ENCODE measurements around the gene DOCK7. TPM values are rescaled to one million over a fixed set of nuclear protein-coding genes. Genes with fewer than 3 reads are reported as not detected.

The DOCK7 gene
- total RNA-seq, 1 experiment from 2014 or later: 57.2 TPM

- no TSS peak for BruUV-seq (replicated peaks)
- Histone ChIP-seq H3K36me3 (ENCODE audit: control insufficient read depth, insufficient read depth, low read length) (peaks cover 2% of the 10 kb centered on the region; the same call in 1 of the 2 replicates), H3K4me1 (ENCODE audit: control insufficient read depth, insufficient read depth, low read length) (no peaks in the 10 kb centered on the region), H3K27me3 (ENCODE audit: control insufficient read depth, insufficient read depth, low read length) (no peaks in the 10 kb centered on the region), H3K27ac (ENCODE audit: low read length) (no peak overlapping the region), H3K9me3 (ENCODE audit: control insufficient read depth, insufficient read depth, low read depth, low read length) (no peaks in the 10 kb centered on the region), H3K4me3 (ENCODE audit: low read depth in 2 of 2, low read length in 2 of 2) (no peak overlapping the region)
- ChIA-PET CTCF (no interaction called here), POLR2A (no interaction called here)
- TF ChIP-seq REST (IDR thresholded peaks at IDR 0.05; ENCODE audit: insufficient read depth in 1 of 2, low read depth in 2 of 2, low read length in 1 of 2) (no peak), CTCF (IDR thresholded peaks at IDR 0.05) (no peak), SIN3A (IDR thresholded peaks at IDR 0.05; ENCODE audit: borderline replicate concordance, insufficient read depth, low read depth, low read length) (no peak), TCF7L2 (IDR thresholded peaks at IDR 0.05; ENCODE audit: low read depth, low read length) (no peak), POLR2AphosphoS5 (IDR thresholded peaks at IDR 0.05; ENCODE audit: low read depth, low read length) (no peak)
- intact Hi-C loops (cut with micrococcal nuclease; ENCODE audit: unreplicated experiment) (no loop called here), in situ Hi-C loops (cut with HindIII; ENCODE audit: low pct_unique_long_range_greater_than_20kb, low sequenced_read_pairs) (no loop called here)
- ATAC-seq (no peak), DNase-seq (ENCODE audit: low read depth, low spot score) (no peak)
Measured at GRCh38 chr1:62539028-62539447, 149.1 kb downstream of the DOCK7 start.

- BruUV-seq (replicated peaks): no TSS peak
- ATAC-seq (no peak), DNase-seq (ENCODE audit: low read depth, low spot score) (no peak)
- Histone ChIP-seq H3K4me3 (ENCODE audit: low read depth in 2 of 2, low read length in 2 of 2) (no peak overlapping the region), H3K9me3 (ENCODE audit: control insufficient read depth, insufficient read depth, low read depth, low read length) (no peaks in the 10 kb centered on the region), H3K27ac (ENCODE audit: low read length) (no peak overlapping the region), H3K36me3 (ENCODE audit: control insufficient read depth, insufficient read depth, low read length) (peaks cover 2% of the 10 kb centered on the region; the same call in 1 of the 2 replicates), H3K4me1 (ENCODE audit: control insufficient read depth, insufficient read depth, low read length) (no peaks in the 10 kb centered on the region), H3K27me3 (ENCODE audit: control insufficient read depth, insufficient read depth, low read length) (no peaks in the 10 kb centered on the region)
- intact Hi-C loops (cut with micrococcal nuclease; ENCODE audit: unreplicated experiment) (no loop called here), in situ Hi-C loops (cut with HindIII; ENCODE audit: low pct_unique_long_range_greater_than_20kb, low sequenced_read_pairs) (no loop called here)
- TF ChIP-seq CTCF (IDR thresholded peaks at IDR 0.05): no peak
- no peak for TF ChIP-seq POLR2AphosphoS5 (IDR thresholded peaks at IDR 0.05; ENCODE audit: low read depth, low read length)
- TF ChIP-seq SIN3A (IDR thresholded peaks at IDR 0.05; ENCODE audit: borderline replicate concordance, insufficient read depth, low read depth, low read length): no peak
- TF ChIP-seq TCF7L2 (IDR thresholded peaks at IDR 0.05; ENCODE audit: low read depth, low read length): no peak
- no peak for TF ChIP-seq REST (IDR thresholded peaks at IDR 0.05; ENCODE audit: insufficient read depth in 1 of 2, low read depth in 2 of 2, low read length in 1 of 2)
- POLR2A ChIA-PET: interaction anchor here (0.6 kb wide), 1 partner anchor 109 kb away, joined by 3 read pairs; no protein-coding TSS in a partner anchor
- CTCF ChIA-PET: no interaction called here
Measured at GRCh38 chr1:62536865-62537264, 151.3 kb downstream of the DOCK7 start.
